SIG-M5 treated with dmso at 0.1 percent for 504 hours (cell line): ENCODE data around the gene BCL3.

ENCODE experiments used
- DNase-seq: peaks from one replicate; lab custom pipeline; 2025; ENCODE audit not compliant: unreplicated experiment; lab: John Stamatoyannopoulos, UW

Gene BCL3

GRCh38 chr19:44741258-44741731 lies 7.2 kb upstream of the BCL3 start:
- no peak for DNase-seq

- DNase-seq, result peak; percentile 92
Observed at GRCh38 chr19:44741841-44742329, 6.6 kb upstream of the BCL3 start.

GRCh38 chr19:44742330-44743061 lies 6.0 kb upstream of the BCL3 start:
- DNase-seq, result no peak

- no peak for DNase-seq
Observed at GRCh38 chr19:44744871-44745332, 3.6 kb upstream of the BCL3 start.

- DNase-seq, result no peak
Observed at GRCh38 chr19:44745341-44745831, 3.1 kb upstream of the BCL3 start.

GRCh38 chr19:44745887-44746600 lies 2.5 kb upstream of the BCL3 start:
- no peak for DNase-seq

- DNase-seq, result no peak
Observed at GRCh38 chr19:44746616-44746945, 1.9 kb upstream of the BCL3 start.

GRCh38 chr19:44746946-44747738 lies 1.4 kb upstream of the BCL3 start:
- peak; percentile 73 for DNase-seq

- DNase-seq, result peak; percentile 72
Observed at GRCh38 chr19:44747739-44748425, 626 bp upstream of the BCL3 start.

- DNase-seq, result no peak
Observed at GRCh38 chr19:44749292-44749691, 784 bp downstream of the BCL3 start.

- DNase-seq, result no peak
Observed at GRCh38 chr19:44749994-44750393, 1.5 kb downstream of the BCL3 start.

- no peak for DNase-seq
Observed at GRCh38 chr19:44752123-44752815, 3.8 kb downstream of the BCL3 start.

GRCh38 chr19:44752816-44753625 lies 4.5 kb downstream of the BCL3 start:
- DNase-seq, result peak; percentile 93

GRCh38 chr19:44753626-44753931 lies 5.1 kb downstream of the BCL3 start:
- DNase-seq, result no peak

GRCh38 chr19:44753932-44754749 lies 5.6 kb downstream of the BCL3 start:
- DNase-seq, result no peak

GRCh38 chr19:44754750-44755080 lies 6.2 kb downstream of the BCL3 start:
- no peak for DNase-seq

GRCh38 chr19:44755219-44755618 lies 6.7 kb downstream of the BCL3 start:
- no peak for DNase-seq

- no peak for DNase-seq
Observed at GRCh38 chr19:44756089-44756562, 7.6 kb downstream of the BCL3 start.
